Spleen (tissue), 11 donors: ENCODE data around the gene COL19A1. TPM values are rescaled to one million over a fixed set of nuclear protein-coding genes. Genes with fewer than 3 reads are reported as not detected.

Source experiments
- DNase-seq: peaks from one replicate; pipeline ENCODE4 v3.0.0-alpha.2; 2020
- H3K27ac ChIP-seq, 8 donors: fragments of 200-600 bp; sonication (generic) in 7 of 8; 1 replicate in 4 of 8; 2 replicates in 4 of 8; pipeline versions ENCODE4 v1.5.0 to v1.8.0; 2016 to 2021; ENCODE audit warnings: inconsistent platforms in 4 of 8, mild to moderate bottlenecking in 4 of 8, moderate library complexity in 1 of 8
- H3K27me3 ChIP-seq, 7 donors: fragments of 200-600 bp; sonication (generic) in 6 of 7; replicated peaks in 1 of 7; 1 replicate in 4 of 7; 2 replicates in 3 of 7; pipeline versions ENCODE4 v1.5.0 to v1.8.0; 2016 to 2021; ENCODE audit warnings: inconsistent platforms in 3 of 7, mild to moderate bottlenecking in 1 of 7
- H3K36me3 ChIP-seq, 6 donors: fragments of 200-600 bp; sonication (generic) in 5 of 6; 1 replicate in 4 of 6; 2 replicates in 2 of 6; pipeline versions ENCODE4 v1.5.0 to v1.8.0; 2016 to 2021; ENCODE audit warnings: inconsistent platforms in 2 of 6
- H3K4me1 ChIP-seq, 6 donors: fragments of 200-600 bp; sonication (generic) in 5 of 6; 1 replicate in 3 of 6; 2 replicates in 3 of 6; pipeline versions ENCODE4 v1.5.0 to v1.8.0; 2016 to 2021; ENCODE audit warnings: inconsistent platforms in 3 of 6
- H3K4me3 ChIP-seq, 8 donors: fragments of 200-600 bp; sonication (generic) in 7 of 8; 1 replicate in 4 of 8; 2 replicates in 4 of 8; pipeline versions ENCODE4 v1.5.0 to v1.8.0; 2016 to 2021; ENCODE audit warnings: inconsistent platforms in 4 of 8, mild to moderate bottlenecking in 4 of 8, moderate library complexity in 2 of 8
- H3K9me3 ChIP-seq, 8 donors: fragments of 200-600 bp; sonication (generic) in 7 of 8; 1 replicate in 4 of 8; 2 replicates in 4 of 8; pipeline versions ENCODE4 v1.5.0 to v1.8.0; 2016 to 2021; ENCODE audit warnings: inconsistent platforms in 4 of 8
- CTCF ChIP-seq, 11 experiments: fragments of 200-600 bp in 7 of 11; fragments of 450-650 bp in 4 of 11; sonication (generic) in 4 of 11; IDR thresholded peaks in 8 of 11; conservative IDR thresholded peaks in 3 of 11; 1 replicate in 7 of 11; 2 replicates in 4 of 11; pipeline versions ENCODE4 v1.4.0 to v1.8.0; 2016 to 2021; ENCODE audit warnings: antibody characterized with exemption in 11 of 11, inconsistent platforms in 4 of 11, mild to moderate bottlenecking in 1 of 11
- POLR2A ChIP-seq, 3 donors: fragments of 450-650 bp; IDR thresholded peaks; one replicate each; pipeline ENCODE4 v1.5.1; 2017; ENCODE audit warnings: antibody characterized with exemption in 3 of 3, mild to moderate bottlenecking in 1 of 3
- POLR2AphosphoS5 ChIP-seq, 3 donors: sonication (generic); formaldehyde crosslinking; IDR thresholded peaks; one replicate each; pipeline ENCODE4 v1.5.1; 2017; ENCODE audit warnings: antibody characterized with exemption in 3 of 3
- WGBS, 5 donors: extraction: QIAGEN DNeasy Blood & Tissue Kit in 3 of 5; methylation state at CpG; one replicate each; pipeline versions ENCODE4 v1.1.5 to v1.1.7; 2013 to 2018; 5-methylcytosine and 5-hydroxymethylcytosine counted together
- intact Hi-C: fragments of 100-400 bp; cut with DNase I; formaldehyde crosslinking; loops from one replicate; pipeline ENCODE4 v1.15.0; 2023; ENCODE audit warnings: low total_unique reads
- polyA plus RNA-seq, 3 donors: library from polyadenylated mRNA; stranded (reverse); fragments of 200-250 nt; gene quantifications; one replicate each; pipeline ENCODE4 v1.2.1, GENCODE V29; 2013
- total RNA-seq, 7 donors: library from RNA; depleted of rRNA in 3 of 7; stranded (reverse); fragments of >200 nt in 3 of 7; fragmentation: NEBNext Ultra II Directional in 4 of 7; extraction: Animal tissue kit (Norgen Biotek cat#: 25700) in 4 of 7; gene quantifications; one replicate each; pipeline versions ENCODE4 v1.1.0 to v1.2.1, GENCODE V29; 2016 to 2021
- donor health status: healthy with polysubstance abuse.
- donor health status: DM: no; HTN: no; CAD: no; lungs with moderate emphysema.
- donor health status: DM: no; HTN: no; CAD: no.
- donor health status: Bipolar disorder and iron deficiency.
- donor health status: healthy.
- donor health status: DM: no; HTN: no; CAD: no.
- donor health status: DM: yes; HTN: yes; CAD: no.

COL19A1 gene
- total and polyA plus RNA-seq, 10 donors: 0.48 to 14.5 (median 10.2) TPM

- no peak for DNase-seq
- no peak overlapping the region for H3K27ac ChIP-seq
- WGBS, 5 donors: 77 to 93% (median 87%) methylated on average over 1 of the region's 1 CpG
- TF ChIP-seq POLR2A (IDR thresholded peaks at IDR 0.05) (no peak), POLR2AphosphoS5 (IDR thresholded peaks at IDR 0.05) (no peak), CTCF (IDR thresholded peaks at IDR 0.05 in 8 of 11, conservative IDR thresholded peaks at IDR 0.05 in 3 of 11) (no peak)
- H3K36me3 ChIP-seq: peaks cover 0 to 16% (median 0%) of the 10 kb centered on the region in 6 donors
- H3K9me3 ChIP-seq: peaks cover 0 to 6% (median 0%) of the 10 kb centered on the region in 8 donors
- no peaks in the 10 kb centered on the region for H3K4me1 ChIP-seq
- H3K4me3 ChIP-seq: no peak overlapping the region
- intact Hi-C loops: no loop called here
- no peaks in the 10 kb centered on the region for H3K27me3 ChIP-seq
Measured at GRCh38 chr6:70041411-70041810, 175.1 kb downstream of the COL19A1 start.

- Histone ChIP-seq H3K27ac (no peak overlapping the region), H3K4me1 (no peaks in the 10 kb centered on the region), H3K4me3 (no peak overlapping the region), H3K27me3 (no peaks in the 10 kb centered on the region), H3K36me3 (peaks cover 0 to 8% (median 0%) of the 10 kb centered on the region in 6 donors), H3K9me3 (peaks cover 0 to 6% (median 0%) of the 10 kb centered on the region in 8 donors)
- TF ChIP-seq POLR2AphosphoS5 (IDR thresholded peaks at IDR 0.05): no peak
- no peak for TF ChIP-seq CTCF (IDR thresholded peaks at IDR 0.05 in 8 of 11, conservative IDR thresholded peaks at IDR 0.05 in 3 of 11)
- no peak for TF ChIP-seq POLR2A (IDR thresholded peaks at IDR 0.05)
- 62 to 73% (median 71%) methylated on average over 3 of the region's 3 CpGs for WGBS, 5 donors
- DNase-seq: no peak
- intact Hi-C loops: no loop called here
Measured at GRCh38 chr6:70045413-70045812, 179.1 kb downstream of the COL19A1 start.

GRCh38 chr6:70051197-70052124, 185.1 kb downstream of the COL19A1 start:
- H3K9me3 ChIP-seq: no peaks in the 10 kb centered on the region
- H3K4me1 ChIP-seq: no peaks in the 10 kb centered on the region
- H3K4me3 ChIP-seq: no peak overlapping the region
- no peaks in the 10 kb centered on the region for H3K36me3 ChIP-seq
- intact Hi-C loops: no loop called here
- TF ChIP-seq POLR2AphosphoS5 (IDR thresholded peaks at IDR 0.05) (no peak), POLR2A (IDR thresholded peaks at IDR 0.05) (no peak), CTCF (IDR thresholded peaks at IDR 0.05 in 8 of 11, conservative IDR thresholded peaks at IDR 0.05 in 3 of 11) (no peak)
- no peak overlapping the region for H3K27ac ChIP-seq
- no peak for DNase-seq
- 71 to 81% (median 75%) methylated on average over 5 of the region's 5 CpGs for WGBS, 5 donors
- H3K27me3 ChIP-seq: no peaks in the 10 kb centered on the region

GRCh38 chr6:70059039-70059719, 192.8 kb downstream of the COL19A1 start:
- WGBS, 5 donors: 44 to 55% (median 51%) methylated on average over 2 of the region's 2 CpGs
- no peak for DNase-seq

More at GRCh38 chr6:70059039-70059719, 192.8 kb downstream of the COL19A1 start:
- H3K27ac ChIP-seq: no peak overlapping the region
- TF ChIP-seq POLR2AphosphoS5 (IDR thresholded peaks at IDR 0.05) (no peak), POLR2A (IDR thresholded peaks at IDR 0.05) (no peak), CTCF (IDR thresholded peaks at IDR 0.05 in 8 of 11, conservative IDR thresholded peaks at IDR 0.05 in 3 of 11) (no peak)
- intact Hi-C loops: no loop called here
- H3K27me3 ChIP-seq: no peaks in the 10 kb centered on the region
- no peaks in the 10 kb centered on the region for H3K4me1 ChIP-seq
- H3K4me3 ChIP-seq: no peak overlapping the region
- H3K36me3 ChIP-seq: no peaks in the 10 kb centered on the region
- no peaks in the 10 kb centered on the region for H3K9me3 ChIP-seq
